Medulla oblongata (tissue), 1 donor: Measurements from ENCODE around the gene TMEM41B.
A peak's percentile ranks its signal among the peaks of the same experiment; 100 is the strongest.
"Not testable (repeated sequence)": the region's sequence is repeated elsewhere in the genome, so short reads cannot be mapped to it uniquely, and the experiment has no call there.

Experiments
- DNase-seq: peaks from one replicate; pipeline ENCODE4 v3.0.0-alpha.2; 2015; ENCODE audit errors: extremely low spot score

TMEM41B gene, protein sequence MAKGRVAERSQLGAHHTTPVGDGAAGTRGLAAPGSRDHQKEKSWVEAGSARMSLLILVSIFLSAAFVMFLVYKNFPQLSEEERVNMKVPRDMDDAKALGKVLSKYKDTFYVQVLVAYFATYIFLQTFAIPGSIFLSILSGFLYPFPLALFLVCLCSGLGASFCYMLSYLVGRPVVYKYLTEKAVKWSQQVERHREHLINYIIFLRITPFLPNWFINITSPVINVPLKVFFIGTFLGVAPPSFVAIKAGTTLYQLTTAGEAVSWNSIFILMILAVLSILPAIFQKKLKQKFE

DNA sequence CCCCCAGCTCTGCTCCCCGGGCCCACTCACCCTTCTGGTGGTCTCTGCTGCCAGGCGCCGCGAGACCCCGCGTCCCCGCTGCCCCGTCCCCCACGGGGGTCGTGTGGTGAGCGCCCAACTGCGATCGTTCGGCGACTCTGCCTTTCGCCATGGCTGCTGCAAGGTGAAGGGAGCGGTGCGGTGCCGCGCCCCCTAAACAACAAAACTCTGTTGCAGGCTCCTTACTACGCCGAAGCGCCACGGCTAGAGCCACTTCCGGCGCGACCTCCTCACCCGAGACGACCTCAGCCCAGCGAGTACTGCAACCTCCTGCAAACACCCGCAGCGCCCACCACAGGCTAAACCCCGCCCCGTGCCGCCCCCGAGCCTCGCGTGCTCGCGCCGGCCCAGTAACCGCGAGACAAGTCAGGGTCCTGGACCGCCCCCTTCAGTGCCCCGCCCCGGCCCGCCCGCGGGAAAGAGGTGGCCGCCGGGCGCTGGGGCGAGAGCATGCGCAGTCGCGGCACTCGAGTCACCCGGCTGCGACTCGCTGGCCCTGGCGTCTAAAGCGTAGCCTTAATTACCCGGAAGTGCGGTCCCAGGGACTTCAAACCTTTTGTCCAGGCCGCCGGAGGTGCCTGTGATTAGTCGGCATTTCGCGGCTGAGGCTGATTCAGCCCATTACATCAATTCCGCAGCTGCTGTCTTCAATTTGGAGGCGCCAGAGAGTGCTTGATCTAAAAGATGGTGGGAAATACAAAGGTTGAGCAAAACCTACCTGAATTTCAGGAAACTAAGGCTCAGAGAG, at the start of gene TMEM41B:
Gene TMEM41B, minus strand, starts transcription at position 303 of the 787 bp plus-strand sequence. Its CDS starts 152 bp downstream, at position 151.
- DNase-seq: peak; percentile 98

DNA sequence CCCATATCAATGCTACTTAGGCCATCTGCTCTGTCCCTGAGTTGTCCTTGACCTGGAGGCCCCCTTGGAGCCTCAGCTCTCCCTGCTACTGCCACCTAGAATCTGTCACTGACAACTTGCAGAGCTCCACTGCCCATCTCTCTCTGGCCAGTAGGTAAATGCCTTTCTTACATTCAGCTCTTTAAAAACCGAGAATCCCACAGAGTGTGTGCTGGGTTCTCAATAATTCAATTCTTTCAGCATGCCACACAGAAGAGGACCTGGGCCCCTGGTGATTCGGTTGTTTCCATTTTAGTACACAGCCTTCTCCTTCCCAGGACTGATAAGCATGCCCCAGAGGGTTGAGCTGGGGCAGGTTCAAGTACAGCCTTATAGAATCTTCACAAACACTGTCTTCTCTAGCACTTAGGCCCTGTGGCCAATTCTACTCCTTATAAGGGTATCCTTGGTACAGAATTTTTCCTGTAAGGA, 48.0 kb upstream of the TMEM41B start:
- no peak for DNase-seq

DNA sequence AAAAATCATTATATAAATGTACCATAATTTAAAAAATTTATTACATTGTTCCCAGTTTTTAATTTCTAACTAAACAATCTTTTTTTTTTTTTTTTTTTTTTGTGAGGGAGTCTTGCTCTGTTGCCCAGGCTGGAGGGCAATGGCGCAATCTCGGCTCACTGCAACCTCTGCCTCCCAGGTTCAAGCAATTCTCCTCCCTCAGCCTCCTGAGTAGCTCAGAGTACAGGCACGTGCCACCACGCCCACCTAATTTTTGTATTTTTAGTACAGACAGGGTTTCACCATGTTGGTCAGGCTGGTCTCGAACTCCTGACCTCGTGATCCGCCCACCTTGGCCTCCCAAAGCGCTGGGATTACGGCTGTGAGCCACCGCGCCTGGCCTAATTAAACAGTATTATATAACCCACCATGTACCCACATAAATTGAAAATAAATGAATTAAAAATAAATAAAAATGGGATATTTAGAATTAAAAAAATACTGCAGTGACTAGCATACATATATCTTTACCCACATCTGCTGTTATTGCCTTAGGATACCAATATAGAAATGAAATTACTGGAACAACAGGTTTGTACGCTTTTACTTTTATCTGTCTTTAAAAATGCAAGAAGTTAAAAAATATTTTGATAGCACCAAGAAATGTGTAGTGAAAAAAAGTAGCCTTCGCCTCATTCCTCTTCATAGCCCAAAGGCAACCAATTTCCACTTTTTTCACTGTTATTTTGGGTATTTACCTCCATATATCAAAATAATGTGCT, 46.6 kb upstream of the TMEM41B start:
- not testable (repeated sequence) for DNase-seq

DNA sequence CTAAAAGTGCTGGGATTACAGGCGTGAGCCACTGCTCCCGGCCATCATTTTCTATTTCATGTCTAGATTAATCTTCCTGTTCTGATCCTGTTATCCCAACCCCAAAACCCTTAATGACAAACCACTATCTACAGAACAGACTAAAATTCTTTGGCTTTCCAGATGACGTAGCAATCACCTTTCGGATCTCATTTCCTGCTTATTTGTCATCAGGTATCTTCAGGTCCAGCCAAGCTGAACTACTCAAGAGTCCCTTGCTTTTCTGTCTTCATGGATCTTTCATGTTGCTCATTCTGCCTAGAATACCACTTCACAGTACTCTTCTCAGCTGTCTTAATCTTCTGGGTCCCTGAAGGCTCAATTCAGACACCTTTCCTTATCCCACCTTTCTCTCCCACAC, 42.6 kb upstream of the TMEM41B start:
- DNase-seq: no peak

DNA sequence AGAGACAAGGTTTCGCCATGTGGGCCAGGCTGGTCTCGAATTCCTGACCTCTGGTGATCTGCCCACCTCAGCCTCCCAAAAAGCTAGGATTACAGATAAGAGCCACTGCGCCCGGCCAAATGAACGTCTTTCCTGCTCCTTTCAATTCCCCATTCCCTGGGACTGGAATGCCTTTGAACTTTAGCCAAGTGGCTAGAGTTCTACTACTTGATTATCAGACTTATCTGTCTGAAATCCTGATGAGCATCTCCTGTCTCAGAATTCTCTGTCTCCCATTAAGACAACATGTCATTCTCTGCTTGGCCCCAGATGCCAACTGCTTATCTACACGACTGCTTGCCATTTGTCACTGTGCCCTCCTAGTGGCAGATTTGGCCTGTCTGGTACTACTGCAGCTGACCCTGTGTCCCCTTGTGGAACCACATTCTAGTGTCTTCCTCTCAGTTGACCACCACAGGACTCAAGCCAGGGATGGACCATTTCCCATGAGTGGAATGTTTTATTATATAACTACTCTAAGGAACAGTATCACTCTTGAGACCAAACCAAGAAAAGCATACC, 37.0 kb upstream of the TMEM41B start:
- no peak for DNase-seq

DNA sequence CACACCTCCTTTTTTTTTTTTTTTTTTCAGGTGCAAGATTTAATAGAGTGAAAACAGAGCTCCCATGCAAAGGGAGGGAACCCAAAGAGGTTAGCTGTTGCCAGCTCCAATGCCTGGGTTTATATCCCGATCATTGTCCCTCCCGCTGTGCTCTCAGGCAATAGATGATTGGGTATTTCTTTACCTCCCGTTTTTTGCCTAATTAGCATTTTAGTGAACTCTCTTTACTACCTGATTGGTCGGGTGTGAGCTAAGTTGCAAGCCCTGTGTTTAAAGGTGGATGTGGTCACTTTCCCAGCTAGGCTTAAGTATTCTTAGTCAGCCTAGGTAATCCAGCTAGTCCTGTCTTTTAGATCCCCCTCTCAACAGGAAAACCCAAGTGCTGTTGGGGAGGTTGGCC, 33.4 kb upstream of the TMEM41B start:
- not testable (repeated sequence) for DNase-seq

DNA sequence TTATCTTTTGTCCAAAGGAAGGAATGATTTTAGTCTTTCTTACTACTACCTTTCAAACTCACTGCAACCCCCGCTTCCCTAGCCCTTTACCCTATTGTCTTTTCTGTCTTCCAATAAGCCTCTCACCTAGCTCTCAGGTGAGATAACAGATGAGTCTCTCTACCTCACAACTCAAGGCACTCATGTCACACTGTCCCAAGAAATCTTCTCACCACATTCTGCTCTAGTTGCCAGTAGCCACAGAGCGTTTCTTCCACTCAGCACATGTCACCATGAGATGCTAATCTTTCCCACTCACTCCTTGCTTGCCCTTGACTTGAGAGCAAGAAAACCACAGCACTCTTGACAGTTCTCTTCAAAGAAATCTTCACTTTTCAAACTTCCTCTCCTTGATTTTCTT, 32.7 kb upstream of the TMEM41B start:
- no peak for DNase-seq

DNA sequence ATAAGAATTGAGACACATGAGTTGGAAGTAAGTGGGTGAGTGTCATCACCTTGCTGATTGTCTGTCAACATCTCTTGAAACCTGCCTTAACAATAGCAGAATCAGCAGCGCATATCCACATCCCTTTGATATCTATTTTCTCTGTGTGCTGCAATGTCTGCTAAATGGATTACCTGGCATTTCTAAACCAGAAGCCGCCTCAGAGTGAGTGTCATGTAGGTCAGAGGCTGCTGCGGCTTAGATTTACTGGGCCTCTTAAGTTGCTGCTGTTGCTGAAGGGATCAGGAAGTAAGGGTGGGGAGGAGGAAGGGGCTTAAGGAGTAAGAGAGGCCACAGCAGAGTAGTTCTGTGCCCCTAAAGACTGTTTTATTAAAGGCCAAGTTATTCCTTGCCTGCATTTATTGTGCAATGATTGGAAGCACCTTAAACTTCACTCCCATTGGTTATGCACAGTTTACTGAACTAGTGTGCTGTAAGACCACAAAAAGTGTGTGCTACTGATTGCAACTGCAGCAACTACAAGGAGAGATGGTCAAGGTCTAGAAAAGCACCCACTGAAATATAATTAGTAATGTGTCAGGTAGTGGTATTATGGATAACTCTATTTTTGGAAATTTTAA, 29.8 kb upstream of the TMEM41B start:
- no peak for DNase-seq

DNA sequence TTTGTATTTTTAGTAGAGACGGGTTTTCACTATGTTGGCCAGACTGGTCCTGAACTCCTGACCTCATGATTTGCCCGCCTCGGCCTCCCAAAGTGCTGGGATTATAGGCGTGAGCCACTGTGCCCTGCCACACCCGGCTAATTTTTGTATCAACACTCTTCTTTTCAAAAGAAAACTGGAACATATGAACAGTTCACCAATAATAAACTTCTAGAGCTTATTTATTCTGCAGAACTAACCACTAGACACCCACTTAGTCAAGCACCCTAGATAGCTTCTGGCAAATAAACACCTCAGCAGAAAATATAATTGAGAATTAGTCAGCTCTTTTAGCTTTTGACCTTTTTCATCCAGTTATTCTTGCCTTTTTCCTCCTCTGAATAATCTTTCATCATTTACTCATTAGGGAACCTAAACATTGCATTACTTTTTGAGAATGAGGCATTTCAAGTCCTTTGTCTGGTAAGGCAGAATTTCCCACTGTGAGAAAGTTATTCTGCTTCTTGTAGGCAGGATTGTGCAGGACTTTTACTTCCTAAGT, 27.3 kb upstream of the TMEM41B start:
- DNase-seq: no peak

DNA sequence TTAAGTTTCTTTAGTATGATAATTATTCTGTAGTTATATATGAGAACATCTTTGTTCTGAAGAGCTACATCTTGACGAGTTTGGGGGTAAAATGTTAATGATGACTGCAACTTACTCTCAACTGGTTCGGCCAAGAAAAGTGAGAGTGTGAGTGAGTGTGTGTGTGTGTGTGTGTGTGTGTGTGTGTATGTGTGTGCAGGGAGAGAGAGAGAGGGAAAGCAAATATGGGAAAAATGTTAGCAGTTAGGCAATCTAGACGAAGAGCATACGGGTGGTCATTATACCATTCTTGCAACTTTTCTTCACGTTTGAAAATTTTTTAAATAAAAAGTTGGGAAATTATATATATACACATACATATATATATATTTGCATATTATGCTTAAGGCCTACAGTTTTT, 18.3 kb upstream of the TMEM41B start:
- no peak for DNase-seq

DNA sequence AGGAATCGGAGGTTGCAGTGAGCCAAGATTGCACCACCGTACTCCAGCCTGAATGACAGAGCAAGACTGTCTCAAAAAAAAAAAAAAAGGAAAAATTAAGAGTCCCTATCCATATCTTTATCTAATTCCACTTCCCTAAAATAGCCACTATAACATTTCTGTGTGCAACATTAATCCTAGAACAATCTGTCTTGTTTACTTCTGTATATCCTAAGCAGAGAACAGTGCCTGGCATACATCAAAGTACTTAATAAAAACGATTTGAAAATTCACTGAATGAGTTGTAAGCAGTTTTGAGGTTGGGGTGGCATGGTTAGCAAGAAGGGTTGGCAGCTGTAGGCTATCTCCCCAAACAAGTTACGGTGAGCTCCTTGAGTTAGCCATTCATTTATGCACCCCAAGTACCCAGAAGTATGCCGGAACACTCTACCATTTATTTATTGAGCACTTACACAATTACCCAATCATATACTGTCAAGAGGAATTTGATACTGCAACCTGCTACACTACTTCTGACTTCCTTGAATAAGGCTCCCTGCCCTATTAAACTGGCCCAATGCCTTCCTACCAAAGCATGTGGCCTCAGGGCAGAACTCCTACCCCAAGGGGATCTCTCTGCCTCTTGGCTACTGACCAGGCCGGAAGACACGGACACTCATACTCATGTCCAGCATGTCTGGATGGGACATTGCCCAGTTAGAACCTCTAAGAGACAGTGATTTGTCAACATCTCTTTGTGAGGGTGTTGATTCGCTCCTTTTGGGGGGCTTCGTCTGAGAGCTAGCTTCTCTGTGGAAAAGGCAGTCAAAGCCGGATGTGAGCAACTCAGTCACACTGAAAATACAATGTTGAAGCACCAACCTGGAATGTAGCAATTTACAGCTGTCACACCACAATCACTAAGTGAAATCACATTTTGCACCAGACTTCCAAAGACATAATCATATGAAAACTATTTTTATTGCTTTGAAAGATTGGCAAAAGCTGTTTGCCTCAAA, 16.3 kb upstream of the TMEM41B start:
- DNase-seq: no peak

DNA sequence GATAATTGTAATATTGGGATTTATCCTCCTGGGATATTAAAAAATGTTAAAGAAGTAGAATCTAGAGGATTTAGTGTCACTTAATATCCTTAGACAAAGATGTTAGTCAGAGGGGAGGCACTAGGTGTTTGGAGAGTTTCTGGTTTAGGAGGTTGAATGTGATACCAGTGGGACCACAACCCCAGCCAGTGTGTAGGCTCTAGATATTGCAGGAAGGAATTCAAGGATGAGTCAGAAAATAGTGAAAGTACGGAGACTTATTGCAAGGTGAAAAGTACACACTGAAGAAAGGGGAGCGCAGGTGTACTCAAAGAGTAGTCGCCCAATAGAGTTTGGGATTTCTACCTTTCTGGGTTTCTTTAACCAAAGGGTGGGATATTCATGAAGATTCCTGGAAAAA, 5.7 kb upstream of the TMEM41B start:
- DNase-seq: no peak

DNA sequence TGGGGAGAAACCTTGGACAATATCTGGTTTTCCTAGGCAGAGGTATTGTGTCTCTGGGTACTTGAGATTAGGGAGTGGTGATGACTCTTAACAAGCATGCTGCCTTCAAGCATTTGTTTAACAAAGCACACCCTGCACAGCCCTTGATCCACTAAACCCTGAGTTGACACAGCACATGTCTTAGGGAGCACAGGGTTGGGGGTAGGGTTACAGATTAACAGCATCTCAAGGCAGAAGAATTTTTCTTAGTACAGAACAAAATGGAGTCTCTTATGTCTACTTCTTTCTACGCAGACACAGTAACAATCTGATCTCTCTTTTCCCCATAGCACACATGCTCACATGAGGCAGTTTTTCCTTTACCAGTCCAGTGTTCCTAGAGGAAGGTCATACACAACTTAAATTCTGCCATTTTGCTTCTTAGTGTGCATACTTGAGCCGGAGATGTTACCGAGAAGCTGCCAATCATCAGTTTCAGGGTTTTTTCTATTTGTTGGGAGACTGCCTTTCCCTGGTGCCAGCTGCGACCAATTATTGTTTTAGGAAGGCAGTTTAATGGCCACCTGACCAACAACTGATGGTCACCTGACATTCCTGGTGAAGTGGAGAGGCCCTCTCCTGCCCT, 5.1 kb upstream of the TMEM41B start:
- not testable (repeated sequence) for DNase-seq

DNA sequence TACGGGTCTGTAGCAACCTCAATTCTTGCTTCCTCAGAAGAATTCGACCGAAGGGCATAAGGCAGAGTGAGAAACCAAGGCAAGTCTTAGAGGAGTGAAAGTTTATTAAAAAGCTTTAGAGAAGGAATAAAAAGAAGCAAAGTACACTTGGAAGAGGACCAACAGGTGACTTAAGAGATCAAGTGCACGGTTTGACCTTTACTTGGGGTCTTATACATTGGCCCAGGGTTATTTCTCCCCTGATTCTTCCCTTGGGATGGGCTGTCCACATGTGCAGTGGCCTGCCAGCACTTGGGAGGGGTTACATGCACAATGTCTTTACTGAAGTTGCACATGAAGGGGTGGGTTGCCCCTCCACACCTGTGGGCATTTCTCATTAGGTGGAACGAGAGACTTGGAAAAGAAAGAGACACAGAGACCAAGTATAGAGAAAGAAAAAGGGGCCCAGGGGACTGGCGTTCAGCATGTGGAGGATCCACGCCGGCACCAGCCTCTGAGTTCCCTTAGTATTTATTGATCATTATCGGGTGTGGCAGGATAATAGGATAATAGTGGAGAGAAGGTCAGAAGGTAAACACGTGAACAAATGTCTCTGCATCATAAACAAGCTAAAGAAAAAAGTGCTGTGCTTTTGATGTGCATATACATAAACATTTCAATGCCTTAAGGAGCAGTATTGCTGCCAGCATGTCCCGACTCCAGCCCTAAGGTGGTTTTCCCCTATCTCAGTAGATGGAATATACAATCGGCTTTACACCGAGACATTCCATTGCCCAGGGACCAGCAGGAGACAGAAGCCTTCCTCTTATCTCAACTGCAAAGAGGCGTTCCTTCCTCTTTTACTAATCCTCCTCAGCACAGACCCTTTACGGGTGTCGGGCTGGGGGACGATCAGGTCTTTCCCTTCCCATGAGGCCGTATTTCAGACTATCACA, 4.3 kb upstream of the TMEM41B start:
- DNase-seq: not testable (repeated sequence)

DNA sequence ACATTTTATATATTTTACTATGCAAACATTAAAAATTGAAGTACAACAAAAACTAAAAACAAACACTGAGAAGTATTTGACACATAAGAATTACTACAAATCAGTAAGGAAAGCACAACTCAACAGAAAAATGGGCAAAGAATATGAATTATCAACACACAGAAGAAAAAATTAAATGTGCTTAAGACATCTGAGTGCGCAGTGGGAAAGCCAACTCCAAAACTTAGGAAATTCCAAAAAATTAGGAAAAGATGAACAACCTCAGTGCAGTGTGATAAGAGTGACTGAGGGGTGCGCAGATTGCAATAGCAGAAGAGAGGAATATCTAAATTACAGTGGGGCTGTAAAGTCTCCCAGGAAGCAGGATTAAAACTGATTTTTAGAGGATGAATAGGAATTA, 1.9 kb upstream of the TMEM41B start:
- no peak for DNase-seq

DNA sequence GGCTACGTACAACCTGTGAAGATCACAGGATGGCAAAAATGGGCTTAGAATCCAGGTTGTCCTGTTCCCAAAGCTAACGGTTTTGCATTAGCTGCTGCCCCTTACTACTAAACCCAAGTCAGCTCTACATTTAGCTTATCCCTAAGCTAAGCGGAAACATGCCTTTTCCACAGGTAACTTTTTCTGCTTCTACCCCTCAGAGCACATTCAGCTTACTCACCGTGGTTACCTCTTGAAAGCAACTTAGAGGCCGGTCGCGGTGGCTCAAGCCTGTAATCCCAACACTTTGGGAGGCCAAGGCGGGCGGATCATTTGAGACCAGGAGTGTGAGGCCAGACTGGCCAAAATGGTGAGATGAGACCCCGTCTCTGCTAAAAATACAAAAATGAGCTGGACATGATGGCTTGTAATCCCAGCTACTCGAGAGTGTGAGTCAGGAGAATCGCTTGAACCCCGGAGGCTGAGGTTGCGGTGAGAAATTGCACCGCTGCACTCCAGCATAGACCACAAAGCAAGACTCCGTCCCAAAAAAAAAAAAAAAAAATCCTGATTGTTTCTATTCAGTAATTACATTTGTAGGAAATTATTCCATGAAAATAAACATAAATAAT, 790 bp upstream of the TMEM41B start:
- no peak for DNase-seq

DNA sequence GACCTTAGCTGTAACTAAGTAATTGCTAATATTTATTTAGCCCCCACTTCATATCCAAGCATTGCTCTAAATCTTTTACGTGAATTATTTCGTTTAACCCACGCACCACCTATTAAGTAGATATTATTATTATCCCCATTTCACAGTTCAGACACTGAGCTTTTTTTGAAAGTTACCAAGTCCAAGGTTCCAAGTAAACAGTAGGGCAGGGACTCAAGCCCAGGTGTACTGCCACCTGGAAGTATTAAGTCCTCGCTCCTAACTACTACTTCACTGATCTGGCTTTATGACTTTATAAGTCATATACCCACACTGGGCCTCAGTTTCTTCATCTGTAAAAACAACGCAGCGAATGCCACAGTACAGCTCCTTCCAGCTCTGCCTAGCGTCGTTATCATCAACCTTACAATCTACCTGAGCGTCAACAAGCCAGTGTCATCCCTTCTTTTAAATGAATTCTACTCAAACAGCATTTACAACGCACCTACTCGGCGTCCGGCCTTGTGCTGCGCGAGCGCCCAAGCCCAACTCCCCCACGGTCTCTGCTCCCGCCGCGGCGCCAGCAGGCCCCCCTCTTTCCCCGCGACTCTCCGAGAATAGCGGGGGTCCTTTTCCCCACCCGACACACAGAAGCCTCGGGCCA, 624 bp downstream of the TMEM41B start:
- DNase-seq: no peak
